Body of pancreas (tissue), 4 donors: ENCODE measurements around the gene UQCRFS1.
"Not testable (repeated sequence)": the region's sequence is repeated elsewhere in the genome, so short reads cannot be mapped to it uniquely, and the experiment has no call there.

Source experiments
- CTCF ChIP-seq, 7 experiments: fragments of 450-650 bp in 4 of 7; fragments of 200-600 bp in 3 of 7; sonication (generic) in 3 of 7; IDR thresholded peaks; one replicate each; pipeline ENCODE4 v1.5.1; 2016 to 2019; ENCODE audit warnings: antibody characterized with exemption in 7 of 7
- POLR2A ChIP-seq, 3 donors: fragments of 450-650 bp; IDR thresholded peaks; one replicate each; pipeline ENCODE4 v1.6.1; 2016; ENCODE audit warnings: antibody characterized with exemption in 3 of 3, mild to moderate bottlenecking in 2 of 3

DNA sequence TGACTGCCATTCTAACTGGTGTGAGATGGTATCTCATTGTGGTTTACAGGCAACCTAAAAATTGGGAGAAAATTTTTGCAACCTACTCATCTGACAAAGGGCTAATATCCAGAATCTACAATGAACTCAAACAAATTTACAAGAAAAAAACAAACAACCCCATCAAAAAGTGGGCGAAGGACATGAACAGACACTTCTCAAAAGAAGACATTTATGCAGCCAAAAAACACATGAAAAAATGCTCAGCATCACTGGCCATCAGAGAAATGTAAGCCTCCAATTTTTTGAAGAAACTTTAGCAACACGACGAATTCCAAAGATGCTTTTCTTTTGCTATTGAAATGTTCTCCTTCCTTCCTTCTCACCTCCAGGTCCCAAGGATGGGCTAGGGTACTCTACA is 1.9 kb downstream of the UQCRFS1 start:
- TF ChIP-seq CTCF, POLR2A (IDR thresholded peaks at IDR 0.05): not testable (repeated sequence)
